SK-N-SH treated with all-trans-retinoic acid at 6 μM for 48 hours (cell line): Measurements from ENCODE around the gene TMEM131.

Experiments
- ESRRG ChIP-seq: fragments of 250-450 bp; sonication (Bioruptor Pico); IDR thresholded peaks from 2 replicates; pipeline ENCODE4 v1.6.1; 2021; ENCODE audit warnings: mild to moderate bottlenecking
- OSR1 ChIP-seq: fragments of 250-450 bp; sonication (Bioruptor Pico); IDR thresholded peaks from 2 replicates; pipeline ENCODE4 v1.8.0; 2022; ENCODE audit warnings: moderate library complexity, mild to moderate bottlenecking, inconsistent platforms
- TCF4 ChIP-seq: fragments of 250-450 bp; sonication (Bioruptor Pico); IDR thresholded peaks from 2 replicates; pipeline ENCODE4 v1.8.0; 2021; ENCODE audit warnings: mild to moderate bottlenecking, moderate library complexity, borderline replicate concordance
- ZFP3 ChIP-seq: fragments of 250-450 bp; sonication (Bioruptor Pico); IDR thresholded peaks from 2 replicates; pipeline ENCODE4 v1.5.0; 2020; ENCODE audit warnings: mild to moderate bottlenecking, moderate library complexity
- TF ChIP-seq, protein P1 (sequence below): fragments of 250-450 bp; sonication (Bioruptor Pico); IDR thresholded peaks from 2 replicates; pipeline ENCODE4 v1.8.0; 2020; ENCODE audit warnings: mild to moderate bottlenecking, moderate library complexity, borderline replicate concordance
- TF ChIP-seq, protein P2 (sequence below): fragments of 250-450 bp; sonication (Bioruptor Pico); IDR thresholded peaks from 2 replicates; pipeline ENCODE4 v1.5.0; 2020; ENCODE audit warnings: mild to moderate bottlenecking, moderate library complexity
- TF ChIP-seq, protein P3 (sequence below): fragments of 250-450 bp; sonication (Bioruptor Pico); IDR thresholded peaks from 2 replicates; pipeline ENCODE4 v1.5.1; 2020; ENCODE audit warnings: low read depth, mild to moderate bottlenecking, moderate library complexity

DNA sequence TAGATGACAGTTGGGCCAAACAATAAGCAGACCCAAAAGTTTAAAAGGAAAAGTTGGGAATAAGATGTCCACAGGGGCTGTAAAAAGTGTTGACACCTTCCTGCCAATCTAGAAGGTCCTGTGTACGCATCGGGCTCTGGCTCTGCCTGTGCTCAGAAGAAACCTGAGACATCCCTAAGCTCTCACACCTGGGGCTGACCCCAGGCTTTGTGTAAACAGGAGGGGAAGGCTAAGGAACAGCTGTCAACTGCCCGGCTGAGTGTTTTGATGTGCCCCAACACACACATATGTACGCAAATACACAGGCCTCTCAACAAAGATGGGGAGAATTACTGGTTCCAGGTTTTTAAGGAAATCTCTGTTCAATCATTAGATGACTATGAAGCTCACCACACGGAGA lies 59.5 kb downstream of the TMEM131 start:
- TF ChIP-seq TCF4 (CRISPR knock-in tag) = 0 out of 2 replicates have a peak, but pooled peaks have one; percentile 3
- TF ChIP-seq, protein P1, sequence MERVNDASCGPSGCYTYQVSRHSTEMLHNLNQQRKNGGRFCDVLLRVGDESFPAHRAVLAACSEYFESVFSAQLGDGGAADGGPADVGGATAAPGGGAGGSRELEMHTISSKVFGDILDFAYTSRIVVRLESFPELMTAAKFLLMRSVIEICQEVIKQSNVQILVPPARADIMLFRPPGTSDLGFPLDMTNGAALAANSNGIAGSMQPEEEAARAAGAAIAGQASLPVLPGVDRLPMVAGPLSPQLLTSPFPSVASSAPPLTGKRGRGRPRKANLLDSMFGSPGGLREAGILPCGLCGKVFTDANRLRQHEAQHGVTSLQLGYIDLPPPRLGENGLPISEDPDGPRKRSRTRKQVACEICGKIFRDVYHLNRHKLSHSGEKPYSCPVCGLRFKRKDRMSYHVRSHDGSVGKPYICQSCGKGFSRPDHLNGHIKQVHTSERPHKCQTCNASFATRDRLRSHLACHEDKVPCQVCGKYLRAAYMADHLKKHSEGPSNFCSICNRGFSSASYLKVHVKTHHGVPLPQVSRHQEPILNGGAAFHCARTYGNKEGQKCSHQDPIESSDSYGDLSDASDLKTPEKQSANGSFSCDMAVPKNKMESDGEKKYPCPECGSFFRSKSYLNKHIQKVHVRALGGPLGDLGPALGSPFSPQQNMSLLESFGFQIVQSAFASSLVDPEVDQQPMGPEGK = no peak
- no peak for TF ChIP-seq ESRRG (CRISPR knock-in tag)
- TF ChIP-seq, protein P2, sequence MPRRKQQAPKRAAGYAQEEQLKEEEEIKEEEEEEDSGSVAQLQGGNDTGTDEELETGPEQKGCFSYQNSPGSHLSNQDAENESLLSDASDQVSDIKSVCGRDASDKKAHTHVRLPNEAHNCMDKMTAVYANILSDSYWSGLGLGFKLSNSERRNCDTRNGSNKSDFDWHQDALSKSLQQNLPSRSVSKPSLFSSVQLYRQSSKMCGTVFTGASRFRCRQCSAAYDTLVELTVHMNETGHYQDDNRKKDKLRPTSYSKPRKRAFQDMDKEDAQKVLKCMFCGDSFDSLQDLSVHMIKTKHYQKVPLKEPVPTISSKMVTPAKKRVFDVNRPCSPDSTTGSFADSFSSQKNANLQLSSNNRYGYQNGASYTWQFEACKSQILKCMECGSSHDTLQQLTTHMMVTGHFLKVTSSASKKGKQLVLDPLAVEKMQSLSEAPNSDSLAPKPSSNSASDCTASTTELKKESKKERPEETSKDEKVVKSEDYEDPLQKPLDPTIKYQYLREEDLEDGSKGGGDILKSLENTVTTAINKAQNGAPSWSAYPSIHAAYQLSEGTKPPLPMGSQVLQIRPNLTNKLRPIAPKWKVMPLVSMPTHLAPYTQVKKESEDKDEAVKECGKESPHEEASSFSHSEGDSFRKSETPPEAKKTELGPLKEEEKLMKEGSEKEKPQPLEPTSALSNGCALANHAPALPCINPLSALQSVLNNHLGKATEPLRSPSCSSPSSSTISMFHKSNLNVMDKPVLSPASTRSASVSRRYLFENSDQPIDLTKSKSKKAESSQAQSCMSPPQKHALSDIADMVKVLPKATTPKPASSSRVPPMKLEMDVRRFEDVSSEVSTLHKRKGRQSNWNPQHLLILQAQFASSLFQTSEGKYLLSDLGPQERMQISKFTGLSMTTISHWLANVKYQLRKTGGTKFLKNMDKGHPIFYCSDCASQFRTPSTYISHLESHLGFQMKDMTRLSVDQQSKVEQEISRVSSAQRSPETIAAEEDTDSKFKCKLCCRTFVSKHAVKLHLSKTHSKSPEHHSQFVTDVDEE (CRISPR knock-in tag) = no peak
- TF ChIP-seq ZFP3 = no peak
- TF ChIP-seq, protein P3, sequence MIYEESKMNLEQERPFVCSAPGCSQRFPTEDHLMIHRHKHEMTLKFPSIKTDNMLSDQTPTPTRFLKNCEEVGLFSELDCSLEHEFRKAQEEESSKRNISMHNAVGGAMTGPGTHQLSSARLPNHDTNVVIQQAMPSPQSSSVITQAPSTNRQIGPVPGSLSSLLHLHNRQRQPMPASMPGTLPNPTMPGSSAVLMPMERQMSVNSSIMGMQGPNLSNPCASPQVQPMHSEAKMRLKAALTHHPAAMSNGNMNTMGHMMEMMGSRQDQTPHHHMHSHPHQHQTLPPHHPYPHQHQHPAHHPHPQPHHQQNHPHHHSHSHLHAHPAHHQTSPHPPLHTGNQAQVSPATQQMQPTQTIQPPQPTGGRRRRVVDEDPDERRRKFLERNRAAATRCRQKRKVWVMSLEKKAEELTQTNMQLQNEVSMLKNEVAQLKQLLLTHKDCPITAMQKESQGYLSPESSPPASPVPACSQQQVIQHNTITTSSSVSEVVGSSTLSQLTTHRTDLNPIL (CRISPR knock-in tag) = no peak
- no peak for TF ChIP-seq OSR1 (CRISPR knock-in tag)
